SU-DHL-6 (cell line): Measurements from ENCODE around the gene MED26.

Experiments used
- H2AFZ ChIP-seq: fragments of 200-600 bp; sonication (generic); 2 replicates; pipeline ENCODE4 v1.6.1; 2014; ENCODE audit warnings: low read depth, mild to moderate bottlenecking, moderate library complexity, mixed read lengths, antibody characterized with exemption, low read length; ENCODE audit not compliant: severe bottlenecking
- H3F3A ChIP-seq: fragments of 200-600 bp; shearing (Covaris generic); 2 replicates; pipeline ENCODE4 v1.6.0; 2016; ENCODE audit warnings: antibody characterized with exemption, mild to moderate bottlenecking; ENCODE audit not compliant: insufficient read depth
- H3K27ac ChIP-seq: fragments of 200-600 bp; sonication (generic); 2 replicates; pipeline ENCODE4 v1.5.1; 2016; ENCODE audit warnings: low read depth, mild to moderate bottlenecking, low read length, moderate library complexity, mixed read lengths
- H3K27me3 ChIP-seq: fragments of 200-600 bp; sonication (generic), shearing (Covaris generic); 2 replicates; pipeline ENCODE4 v1.6.0; 2014; ENCODE audit warnings: mild to moderate bottlenecking, low read length
- H3K36me3 ChIP-seq: fragments of 200-600 bp; sonication (generic); 2 replicates; pipeline ENCODE4 v1.6.1; 2014; ENCODE audit warnings: mild to moderate bottlenecking, low read length, mixed read lengths
- H3K4me2 ChIP-seq: fragments of 300-600, 200-600 bp; shearing (Covaris generic), sonication (generic); 2 replicates; pipeline ENCODE4 v1.6.0; 2014; ENCODE audit warnings: low read length, low read depth, mild to moderate bottlenecking; ENCODE audit not compliant: poor library complexity, severe bottlenecking
- H3K4me3 ChIP-seq: fragments of 200-600 bp; sonication (generic); 2 replicates; pipeline ENCODE4 v1.5.1; 2014; ENCODE audit warnings: antibody characterized with exemption, low read length, mild to moderate bottlenecking, mixed read lengths; ENCODE audit not compliant: insufficient read depth, poor library complexity, severe bottlenecking
- H3K79me2 ChIP-seq: fragments of 200-600 bp; sonication (generic); 2 replicates; pipeline ENCODE4 v1.6.1; 2014; ENCODE audit warnings: mild to moderate bottlenecking, low read length, moderate library complexity; ENCODE audit not compliant: insufficient read depth
- H3K9ac ChIP-seq: fragments of 200-600 bp; sonication (generic); 2 replicates; pipeline ENCODE4 v1.7.0; 2014; ENCODE audit warnings: mild to moderate bottlenecking, low read length
- H3K9me2 ChIP-seq: fragments of 200-600 bp; sonication (generic); replicated peaks from 2 replicates; pipeline ENCODE4 v1.6.1; 2014; ENCODE audit warnings: low read length; ENCODE audit not compliant: insufficient read depth
- H3K9me3 ChIP-seq: fragments of 200-600 bp; sonication (generic); 2 replicates; pipeline ENCODE4 v1.6.1; 2014; ENCODE audit warnings: low read length, mixed read lengths; ENCODE audit not compliant: insufficient read depth
- H4K20me1 ChIP-seq: fragments of 200-600 bp; sonication (generic); 2 replicates; pipeline ENCODE4 v1.6.1; 2014; ENCODE audit warnings: low read depth, mild to moderate bottlenecking, antibody characterized with exemption, low read length, moderate library complexity, mixed read lengths
- CTCF ChIP-seq: fragments of 200-600 bp; sonication (generic); IDR thresholded peaks from one replicate; pipeline ENCODE4 v1.5.1; 2017; ENCODE audit warnings: antibody characterized with exemption, mild to moderate bottlenecking, low read length, moderate library complexity; ENCODE audit not compliant: insufficient read depth, poor library complexity, severe bottlenecking
- EZH2phosphoT487 ChIP-seq: fragments of 200-600 bp; sonication (generic), shearing (Covaris generic); conservative IDR thresholded peaks from 2 replicates; pipeline ENCODE4 v1.6.1; 2018; ENCODE audit warnings: mild to moderate bottlenecking, antibody characterized with exemption, low read length, moderate library complexity, mixed read lengths

Gene MED26

GRCh38 chr19:16668176-16668575 is 40.2 kb upstream of the MED26 start:
- Histone ChIP-seq H3K36me3 (no peaks in the 10 kb centered on the region), H3K4me3 (no peak overlapping the region), H3K9ac (no peak overlapping the region), H3K27me3 (no peaks in the 10 kb centered on the region), H3K27ac (no peak overlapping the region), H3K9me2 (no peaks in the 10 kb centered on the region), H3K79me2 (peaks cover 19% of the 10 kb centered on the region), H3K9me3 (no peaks in the 10 kb centered on the region), H3F3A (no peaks in the 10 kb centered on the region), H4K20me1 (no peaks in the 10 kb centered on the region), H2AFZ (no peak overlapping the region), H3K4me2 (no peak overlapping the region)
- no peak for TF ChIP-seq CTCF
- no peak for TF ChIP-seq EZH2phosphoT487

- H3K9me3 ChIP-seq: no peaks in the 10 kb centered on the region
- H2AFZ ChIP-seq: peak overlapping the region; percentile 77
- TF ChIP-seq CTCF: no peak
- no peak for TF ChIP-seq EZH2phosphoT487
- H3K79me2 ChIP-seq: peaks cover 61% of the 10 kb centered on the region
- H3K27me3 ChIP-seq: no peaks in the 10 kb centered on the region
- peaks cover 7% of the 10 kb centered on the region for H3K36me3 ChIP-seq
- H3K9me2 ChIP-seq: no peaks in the 10 kb centered on the region
- H4K20me1 ChIP-seq: peaks cover 17% of the 10 kb centered on the region
- peak overlapping the region; percentile 94 for H3K4me2 ChIP-seq
- H3K9ac ChIP-seq: peak overlapping the region; percentile 89
- H3F3A ChIP-seq: peaks cover 17% of the 10 kb centered on the region
- peak overlapping the region; percentile 91 for H3K27ac ChIP-seq
- H3K4me3 ChIP-seq: peak overlapping the region; percentile 79
These were observed 33.6 kb upstream of the MED26 start for GRCh38 chr19:16661480-16662034.

GRCh38 chr19:16660763-16661479 is 32.9 kb upstream of the MED26 start, which contains the start of gene TMEM38A:
Gene TMEM38A, plus strand, starts transcription at chr19:16661139. Its CDS starts 79 bp downstream, at chr19:16661218.
- H3K4me2 ChIP-seq: peak within 1 kb of the TSS; percentile 98
- peaks cover 7% of the 10 kb centered on the region for H3K36me3 ChIP-seq
- H2AFZ ChIP-seq: peak within 1 kb of the TSS; percentile 77
- peak within 1 kb of the TSS; percentile 89 for H3K9ac ChIP-seq
- no peaks in the 10 kb centered on the region for H3K27me3 ChIP-seq
- H3K27ac ChIP-seq: peak within 1 kb of the TSS; percentile 91
- H3K4me3 ChIP-seq: peak within 1 kb of the TSS; percentile 87
- H3K9me3 ChIP-seq: no peaks in the 10 kb centered on the region
- no peaks in the 10 kb centered on the region for H3K9me2 ChIP-seq
- peaks cover 17% of the 10 kb centered on the region for H4K20me1 ChIP-seq
- TF ChIP-seq CTCF (no peak), EZH2phosphoT487 (no peak)
- H3K79me2 ChIP-seq: peaks cover 60% of the 10 kb centered on the region
- peaks cover 17% of the 10 kb centered on the region for H3F3A ChIP-seq
